HL-60 (cell line): ENCODE results near the gene ISG20.

Source experiments
- DNase-seq, 2 experiments: peaks; one replicate each; pipeline ENCODE4 v3.0.0-alpha.2; 2010 to 2020; ENCODE audit warnings: low read depth in 1 of 2, low spot score in 1 of 2
- H3K27ac ChIP-seq: fragments of 250-450 bp; sonication (Bioruptor Pico); replicated peaks from 2 replicates; pipeline ENCODE4 v1.5.1; 2020; ENCODE audit warnings: mild to moderate bottlenecking, moderate library complexity
- H3K27me3 ChIP-seq: fragments of 250-450 bp; sonication (Bioruptor Pico); 2 replicates; pipeline ENCODE4 v1.5.1; 2021; ENCODE audit warnings: mild to moderate bottlenecking, moderate library complexity; ENCODE audit not compliant: insufficient read depth, poor library complexity, severe bottlenecking
- H3K4me3 ChIP-seq: replicated peaks from 2 replicates; pipeline ENCODE4 v1.5.1; 2011; ENCODE audit warnings: mild to moderate bottlenecking, control low read depth, low read length; ENCODE audit not compliant: insufficient read depth
- GABPA ChIP-seq: IDR thresholded peaks from 2 replicates; pipeline ENCODE4 v1.6.1; 2012; ENCODE audit warnings: low read depth
- POLR2AphosphoS5 ChIP-seq: IDR thresholded peaks from 2 replicates; pipeline ENCODE4 v1.6.1; 2012; ENCODE audit warnings: low read depth
- SPI1 ChIP-seq: IDR thresholded peaks from 2 replicates; pipeline ENCODE4 v1.6.1; 2012; ENCODE audit warnings: low read depth, mild to moderate bottlenecking, borderline replicate concordance
- TF ChIP-seq, protein P1 (sequence below): IDR thresholded peaks from 2 replicates; pipeline ENCODE4 v1.6.1; 2012; ENCODE audit warnings: low read depth; ENCODE audit not compliant: insufficient replicate concordance
- TF ChIP-seq, protein P2 (sequence below): IDR thresholded peaks from one replicate; pipeline ENCODE4 v1.5.1; 2011; ENCODE audit warnings: low read length, control low read depth, inconsistent platforms; ENCODE audit not compliant: insufficient read depth

The ISG20 gene

DNA sequence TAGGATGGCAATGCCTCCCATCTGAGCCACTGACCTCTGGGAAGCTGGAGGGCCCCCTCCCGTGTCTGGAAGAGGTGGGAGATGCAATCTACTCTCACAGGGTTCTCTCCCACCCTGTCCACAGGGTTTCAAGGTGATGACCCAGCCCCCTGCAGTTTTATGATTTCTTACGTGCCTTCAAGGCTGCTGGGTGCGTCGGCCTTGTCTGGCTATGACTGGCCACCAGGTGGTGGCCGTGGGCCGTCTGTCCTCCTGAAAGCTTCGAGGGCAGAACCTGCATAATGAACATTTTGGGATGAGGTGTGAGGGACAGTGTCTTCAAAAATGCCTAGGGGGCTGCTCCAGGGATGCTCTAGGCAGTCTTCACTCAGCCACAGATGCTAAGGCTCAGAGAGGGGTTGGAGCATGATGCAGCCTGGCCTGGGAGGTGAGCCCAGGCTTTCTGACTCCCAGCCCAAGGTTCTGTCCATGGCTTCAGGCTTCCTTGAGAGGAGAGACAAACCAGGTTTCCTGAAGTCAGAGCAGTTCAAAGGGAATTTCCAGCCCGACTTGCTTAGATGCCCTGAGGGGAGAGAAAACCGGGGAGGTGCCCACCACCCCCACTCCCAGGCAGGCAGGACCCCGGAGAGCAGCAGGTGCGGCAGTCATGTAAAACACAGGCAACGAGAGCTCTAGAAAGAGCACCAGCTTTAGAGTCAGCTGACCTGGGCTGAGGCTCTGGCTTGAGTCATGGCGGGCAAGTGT, 18.7 kb downstream of the ISG20 start:
- no peak overlapping the region for H3K4me3 ChIP-seq
- peak in 1 of 2 experiments; percentile 21 for DNase-seq

DNA sequence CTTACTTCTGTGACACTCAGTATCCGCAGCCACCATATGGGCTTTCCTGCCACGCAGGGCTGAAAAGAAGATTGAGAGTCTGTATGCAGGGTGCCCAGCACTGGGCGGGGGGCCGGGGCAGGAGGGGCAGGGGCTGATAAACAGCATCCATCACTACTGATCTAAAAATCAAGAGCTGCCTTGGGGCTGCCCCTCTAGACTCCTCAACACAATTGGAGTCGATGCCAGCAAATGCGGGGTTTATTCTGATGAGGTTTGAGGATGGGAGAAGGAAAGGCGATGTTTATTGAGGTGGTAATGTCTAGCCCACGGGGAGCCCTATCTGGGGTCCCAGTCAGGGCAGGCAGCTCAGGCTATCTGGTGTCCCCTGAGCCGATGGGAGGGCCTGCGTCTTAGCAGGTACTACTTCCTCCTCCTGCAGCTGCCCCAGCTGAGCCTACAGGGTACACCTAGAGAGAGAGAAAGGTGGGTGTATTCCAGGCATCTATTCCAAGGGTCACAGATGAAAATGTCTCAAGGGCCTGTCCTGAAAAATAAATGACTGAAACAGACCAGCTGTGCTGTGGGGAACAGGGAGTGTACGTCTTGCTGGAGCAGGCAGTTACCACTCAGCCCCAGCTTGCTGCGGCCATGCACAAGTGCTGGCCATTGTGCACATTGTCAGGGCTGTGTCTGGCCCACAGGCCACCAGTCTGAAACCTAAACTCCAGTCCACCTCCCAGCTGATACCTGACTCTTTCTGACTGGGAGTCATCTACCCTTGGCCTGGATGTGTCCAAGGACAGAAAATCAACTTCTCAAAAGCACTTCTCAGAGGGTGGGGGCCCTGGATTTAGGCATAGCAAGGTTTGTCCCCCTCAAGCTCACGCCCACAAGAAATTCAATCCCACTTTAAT, 19.5 kb downstream of the ISG20 start:
- peaks cover 6% of the 10 kb centered on the region for H3K27me3 ChIP-seq
- no peak for DNase-seq
- no peak for TF ChIP-seq SPI1
- TF ChIP-seq, protein P1, sequence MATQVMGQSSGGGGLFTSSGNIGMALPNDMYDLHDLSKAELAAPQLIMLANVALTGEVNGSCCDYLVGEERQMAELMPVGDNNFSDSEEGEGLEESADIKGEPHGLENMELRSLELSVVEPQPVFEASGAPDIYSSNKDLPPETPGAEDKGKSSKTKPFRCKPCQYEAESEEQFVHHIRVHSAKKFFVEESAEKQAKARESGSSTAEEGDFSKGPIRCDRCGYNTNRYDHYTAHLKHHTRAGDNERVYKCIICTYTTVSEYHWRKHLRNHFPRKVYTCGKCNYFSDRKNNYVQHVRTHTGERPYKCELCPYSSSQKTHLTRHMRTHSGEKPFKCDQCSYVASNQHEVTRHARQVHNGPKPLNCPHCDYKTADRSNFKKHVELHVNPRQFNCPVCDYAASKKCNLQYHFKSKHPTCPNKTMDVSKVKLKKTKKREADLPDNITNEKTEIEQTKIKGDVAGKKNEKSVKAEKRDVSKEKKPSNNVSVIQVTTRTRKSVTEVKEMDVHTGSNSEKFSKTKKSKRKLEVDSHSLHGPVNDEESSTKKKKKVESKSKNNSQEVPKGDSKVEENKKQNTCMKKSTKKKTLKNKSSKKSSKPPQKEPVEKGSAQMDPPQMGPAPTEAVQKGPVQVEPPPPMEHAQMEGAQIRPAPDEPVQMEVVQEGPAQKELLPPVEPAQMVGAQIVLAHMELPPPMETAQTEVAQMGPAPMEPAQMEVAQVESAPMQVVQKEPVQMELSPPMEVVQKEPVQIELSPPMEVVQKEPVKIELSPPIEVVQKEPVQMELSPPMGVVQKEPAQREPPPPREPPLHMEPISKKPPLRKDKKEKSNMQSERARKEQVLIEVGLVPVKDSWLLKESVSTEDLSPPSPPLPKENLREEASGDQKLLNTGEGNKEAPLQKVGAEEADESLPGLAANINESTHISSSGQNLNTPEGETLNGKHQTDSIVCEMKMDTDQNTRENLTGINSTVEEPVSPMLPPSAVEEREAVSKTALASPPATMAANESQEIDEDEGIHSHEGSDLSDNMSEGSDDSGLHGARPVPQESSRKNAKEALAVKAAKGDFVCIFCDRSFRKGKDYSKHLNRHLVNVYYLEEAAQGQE = no peak
- TF ChIP-seq GABPA = no peak
- no peak for TF ChIP-seq POLR2AphosphoS5
- TF ChIP-seq, protein P2, sequence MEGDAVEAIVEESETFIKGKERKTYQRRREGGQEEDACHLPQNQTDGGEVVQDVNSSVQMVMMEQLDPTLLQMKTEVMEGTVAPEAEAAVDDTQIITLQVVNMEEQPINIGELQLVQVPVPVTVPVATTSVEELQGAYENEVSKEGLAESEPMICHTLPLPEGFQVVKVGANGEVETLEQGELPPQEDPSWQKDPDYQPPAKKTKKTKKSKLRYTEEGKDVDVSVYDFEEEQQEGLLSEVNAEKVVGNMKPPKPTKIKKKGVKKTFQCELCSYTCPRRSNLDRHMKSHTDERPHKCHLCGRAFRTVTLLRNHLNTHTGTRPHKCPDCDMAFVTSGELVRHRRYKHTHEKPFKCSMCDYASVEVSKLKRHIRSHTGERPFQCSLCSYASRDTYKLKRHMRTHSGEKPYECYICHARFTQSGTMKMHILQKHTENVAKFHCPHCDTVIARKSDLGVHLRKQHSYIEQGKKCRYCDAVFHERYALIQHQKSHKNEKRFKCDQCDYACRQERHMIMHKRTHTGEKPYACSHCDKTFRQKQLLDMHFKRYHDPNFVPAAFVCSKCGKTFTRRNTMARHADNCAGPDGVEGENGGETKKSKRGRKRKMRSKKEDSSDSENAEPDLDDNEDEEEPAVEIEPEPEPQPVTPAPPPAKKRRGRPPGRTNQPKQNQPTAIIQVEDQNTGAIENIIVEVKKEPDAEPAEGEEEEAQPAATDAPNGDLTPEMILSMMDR = no peak
- H3K27ac ChIP-seq = no peak overlapping the region
- H3K4me3 ChIP-seq = no peak overlapping the region

More for the DNA sequence above, 18.7 kb downstream of the ISG20 start:
- TF ChIP-seq, protein P1 = peak; percentile 73
- TF ChIP-seq SPI1 (no peak), GABPA (no peak), POLR2AphosphoS5 (no peak)
- TF ChIP-seq, protein P2 = peak; percentile 57
- peaks cover 6% of the 10 kb centered on the region for H3K27me3 ChIP-seq
- H3K27ac ChIP-seq = no peak overlapping the region

DNA sequence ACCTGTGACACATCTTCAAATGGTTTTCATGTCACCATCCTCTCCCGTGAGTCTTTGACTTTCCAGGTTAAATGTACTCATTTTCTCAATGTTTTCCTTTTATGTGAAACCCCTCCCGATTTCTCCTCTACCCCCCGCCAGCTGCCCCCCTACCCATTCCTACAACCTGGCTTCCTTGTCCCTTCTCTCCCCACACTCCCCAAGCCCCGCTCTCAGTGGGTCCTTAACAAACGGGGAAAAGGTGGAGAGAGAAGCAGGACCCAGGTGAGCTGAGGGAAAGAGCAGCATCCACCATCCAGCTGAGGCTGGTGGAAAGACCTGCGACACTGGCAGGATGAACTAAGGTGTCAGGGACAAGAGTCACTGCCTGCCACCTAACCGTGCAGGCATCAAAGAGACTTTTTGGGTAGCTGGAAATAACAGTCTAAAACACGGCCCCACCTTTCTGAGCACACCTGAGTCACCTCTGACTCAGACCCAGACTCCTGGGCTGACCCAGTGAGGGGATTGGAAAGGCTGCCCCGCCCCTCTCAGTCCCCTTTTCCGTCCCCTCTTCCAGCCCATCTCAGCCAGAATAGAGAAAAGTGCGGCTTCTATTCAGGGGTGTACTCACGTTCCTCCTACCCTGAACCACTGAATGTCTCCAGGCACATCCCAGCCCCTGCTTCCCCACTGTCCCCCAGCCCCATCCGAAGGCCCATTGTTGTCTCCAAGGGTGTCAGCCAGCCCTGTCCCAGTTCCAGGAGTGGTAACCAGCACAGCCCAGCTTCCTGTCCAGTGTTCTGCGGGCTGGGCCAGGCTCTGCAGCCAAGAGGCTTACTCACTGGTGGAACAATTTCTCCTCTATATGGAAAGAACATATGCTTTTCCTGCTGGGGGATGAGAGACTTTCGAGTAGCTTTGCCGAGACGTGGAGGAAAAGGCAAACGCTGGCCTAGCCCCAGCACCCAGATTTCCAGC, 20.4 kb downstream of the ISG20 start:
- Histone ChIP-seq H3K27me3 (peaks cover 6% of the 10 kb centered on the region), H3K27ac (no peak overlapping the region), H3K4me3 (no peak overlapping the region)
- no peak for DNase-seq
- TF ChIP-seq, protein P2 = no peak
- TF ChIP-seq, protein P1 = no peak
- TF ChIP-seq SPI1 = no peak
- TF ChIP-seq POLR2AphosphoS5 = no peak
- TF ChIP-seq GABPA = no peak
